ENCODE measurements around the gene GDF10. TPM values are rescaled to one million over a fixed set of nuclear protein-coding genes. Genes with fewer than 3 reads are reported as not detected.

GDF10 gene
- polyA plus RNA-seq, 1 experiment = not detected

DNA sequence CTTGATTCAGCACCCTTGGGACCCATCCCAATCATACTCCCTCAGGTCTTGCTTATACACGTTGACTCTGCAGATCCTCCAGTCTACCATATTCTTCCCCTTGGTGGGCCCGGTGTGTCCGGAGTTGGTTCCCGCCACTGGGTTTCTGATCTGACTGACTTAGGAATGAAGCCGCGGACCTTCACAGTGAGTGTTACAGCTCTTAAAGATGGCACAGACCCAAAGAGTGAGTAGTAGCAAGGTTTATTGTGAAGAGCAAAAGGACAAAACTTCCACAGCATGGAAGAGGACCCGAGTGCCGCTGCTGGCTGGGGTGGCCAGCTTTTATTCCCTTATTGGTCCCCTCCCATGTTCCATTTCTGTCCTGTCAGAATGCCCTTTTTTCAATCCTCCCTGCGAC is 5.9 kb upstream of the GDF10 start:
- TF ChIP-seq, protein P1, sequence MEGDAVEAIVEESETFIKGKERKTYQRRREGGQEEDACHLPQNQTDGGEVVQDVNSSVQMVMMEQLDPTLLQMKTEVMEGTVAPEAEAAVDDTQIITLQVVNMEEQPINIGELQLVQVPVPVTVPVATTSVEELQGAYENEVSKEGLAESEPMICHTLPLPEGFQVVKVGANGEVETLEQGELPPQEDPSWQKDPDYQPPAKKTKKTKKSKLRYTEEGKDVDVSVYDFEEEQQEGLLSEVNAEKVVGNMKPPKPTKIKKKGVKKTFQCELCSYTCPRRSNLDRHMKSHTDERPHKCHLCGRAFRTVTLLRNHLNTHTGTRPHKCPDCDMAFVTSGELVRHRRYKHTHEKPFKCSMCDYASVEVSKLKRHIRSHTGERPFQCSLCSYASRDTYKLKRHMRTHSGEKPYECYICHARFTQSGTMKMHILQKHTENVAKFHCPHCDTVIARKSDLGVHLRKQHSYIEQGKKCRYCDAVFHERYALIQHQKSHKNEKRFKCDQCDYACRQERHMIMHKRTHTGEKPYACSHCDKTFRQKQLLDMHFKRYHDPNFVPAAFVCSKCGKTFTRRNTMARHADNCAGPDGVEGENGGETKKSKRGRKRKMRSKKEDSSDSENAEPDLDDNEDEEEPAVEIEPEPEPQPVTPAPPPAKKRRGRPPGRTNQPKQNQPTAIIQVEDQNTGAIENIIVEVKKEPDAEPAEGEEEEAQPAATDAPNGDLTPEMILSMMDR (IDR thresholded peaks at IDR 0.05; ENCODE audit: insufficient read depth, low read depth, low read length) = no peak
- peaks cover 12% of the 10 kb centered on the region for H3K27me3 ChIP-seq (ENCODE audit: control insufficient read depth, insufficient read depth, low read length)
- POLR2A ChIA-PET = no interaction called here
- no peaks in the 10 kb centered on the region for H3K36me3 ChIP-seq (ENCODE audit: control insufficient read depth, insufficient read depth, low read length)
- DNase-seq (ENCODE audit: low read depth) = no peak
- CTCF ChIA-PET = no interaction called here
- H3K4me3 ChIP-seq (ENCODE audit: low read depth, low read length) = no peak overlapping the region

DNA sequence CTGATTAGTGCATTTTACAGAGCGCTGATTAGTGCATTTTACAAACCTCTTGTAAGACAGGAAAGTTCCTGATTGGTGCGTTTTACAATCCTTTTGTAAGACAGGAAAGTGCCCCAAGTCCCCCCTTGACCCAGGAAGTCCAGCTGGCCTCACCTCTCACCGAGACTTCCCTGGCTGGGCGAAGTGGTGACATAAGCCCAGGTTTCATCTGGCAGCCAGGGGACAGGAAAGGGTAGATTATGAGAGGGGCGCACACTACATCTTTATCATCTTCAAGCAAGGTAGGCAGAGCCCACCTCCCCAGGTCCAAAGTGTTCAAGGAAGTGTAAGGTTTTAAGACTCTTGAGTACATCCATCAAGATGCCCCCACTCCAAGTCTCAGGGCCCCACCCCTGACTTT is 5.5 kb upstream of the GDF10 start:
- CTCF ChIA-PET = no interaction called here

DNA sequence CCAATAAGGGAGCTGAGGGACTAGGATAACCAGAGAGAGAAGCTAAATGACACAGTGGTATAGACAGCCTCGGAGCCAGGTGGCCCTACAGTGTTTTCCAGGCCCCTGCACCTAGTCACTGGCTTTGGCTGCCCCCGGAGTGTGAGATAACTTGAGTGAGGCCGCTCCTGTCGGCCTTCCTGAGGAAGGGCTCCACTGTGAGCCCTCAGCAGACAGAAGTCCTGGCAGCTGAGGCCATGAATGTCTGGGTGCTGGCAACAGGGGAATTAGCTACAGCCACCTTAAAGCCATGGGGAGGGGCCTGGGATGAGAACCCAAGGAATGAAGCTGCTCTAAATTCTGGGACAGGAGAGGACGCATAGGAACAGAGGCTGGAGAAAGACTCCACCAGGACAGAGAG is 4.6 kb upstream of the GDF10 start:
- TF ChIP-seq, protein P1 (IDR thresholded peaks at IDR 0.05; ENCODE audit: insufficient read depth, low read depth, low read length) = no peak
- no peak for DNase-seq (ENCODE audit: low read depth)
- Histone ChIP-seq H3K36me3 (ENCODE audit: control insufficient read depth, insufficient read depth, low read length) (no peaks in the 10 kb centered on the region), H3K27me3 (ENCODE audit: control insufficient read depth, insufficient read depth, low read length) (peaks cover 18% of the 10 kb centered on the region), H3K4me3 (ENCODE audit: low read depth, low read length) (no peak overlapping the region)
- ChIA-PET CTCF (interaction anchor here (1.0 to 2.0 kb wide), 2 partner anchors 13 to 17 kb away, joined by 3 to 7 read pairs; no protein-coding TSS in a partner anchor), POLR2A (no interaction called here)

More for the DNA sequence above, 5.5 kb upstream of the GDF10 start:
- Histone ChIP-seq H3K4me3 (ENCODE audit: low read depth, low read length) (no peak overlapping the region), H3K36me3 (ENCODE audit: control insufficient read depth, insufficient read depth, low read length) (no peaks in the 10 kb centered on the region), H3K27me3 (ENCODE audit: control insufficient read depth, insufficient read depth, low read length) (peaks cover 16% of the 10 kb centered on the region)
- POLR2A ChIA-PET = no interaction called here
- DNase-seq (ENCODE audit: low read depth) = no peak
- TF ChIP-seq, protein P1 (IDR thresholded peaks at IDR 0.05; ENCODE audit: insufficient read depth, low read depth, low read length) = no peak

DNA sequence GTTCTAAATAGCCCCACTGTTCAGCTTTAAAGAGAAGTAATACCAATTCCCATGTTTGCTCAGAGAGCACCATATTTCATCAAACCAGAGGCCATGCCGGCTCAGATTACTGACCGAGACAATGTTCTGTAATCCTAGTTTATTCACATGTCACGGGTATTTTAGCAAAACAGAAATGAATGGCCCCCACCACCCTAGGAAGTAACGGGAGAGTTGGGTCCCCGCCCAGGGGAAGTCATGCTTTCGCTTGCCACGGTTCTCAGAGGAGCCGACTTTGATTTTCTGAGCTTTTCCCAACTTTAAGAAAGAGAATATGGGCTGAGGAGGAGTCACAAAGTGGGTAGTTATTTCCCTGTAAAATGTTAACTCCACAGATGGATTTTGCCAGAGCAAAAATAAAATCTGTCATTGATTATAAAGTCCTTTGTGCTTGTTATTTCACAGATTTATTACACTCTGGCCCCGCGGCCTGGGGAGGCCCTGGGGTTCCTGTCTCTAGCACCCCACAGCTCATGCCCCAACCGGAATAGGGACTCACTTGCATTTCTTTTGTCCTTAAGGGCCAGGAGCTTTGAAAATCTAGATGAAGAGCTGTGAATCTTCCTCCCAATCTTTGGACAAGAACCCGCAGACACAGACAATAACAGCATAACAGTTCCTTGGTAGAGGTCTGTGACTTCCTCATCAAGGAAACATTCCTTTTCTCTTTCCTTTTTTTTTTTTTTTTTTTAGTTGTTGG is 3.7 kb upstream of the GDF10 start:
- H3K36me3 ChIP-seq (ENCODE audit: control insufficient read depth, insufficient read depth, low read length) = no peaks in the 10 kb centered on the region
- POLR2A ChIA-PET = no interaction called here
- no peak overlapping the region for H3K4me3 ChIP-seq (ENCODE audit: low read depth, low read length)
- CTCF ChIA-PET = interaction anchor here (0.6 to 2.0 kb wide), 3 partner anchors 12 to 19 kb away, joined by 3 to 7 read pairs (median 3); no protein-coding TSS in a partner anchor
- TF ChIP-seq, protein P1 (IDR thresholded peaks at IDR 0.05; ENCODE audit: insufficient read depth, low read depth, low read length) = no peak
- H3K27me3 ChIP-seq (ENCODE audit: control insufficient read depth, insufficient read depth, low read length) = peaks cover 19% of the 10 kb centered on the region
- no peak for DNase-seq (ENCODE audit: low read depth)

DNA sequence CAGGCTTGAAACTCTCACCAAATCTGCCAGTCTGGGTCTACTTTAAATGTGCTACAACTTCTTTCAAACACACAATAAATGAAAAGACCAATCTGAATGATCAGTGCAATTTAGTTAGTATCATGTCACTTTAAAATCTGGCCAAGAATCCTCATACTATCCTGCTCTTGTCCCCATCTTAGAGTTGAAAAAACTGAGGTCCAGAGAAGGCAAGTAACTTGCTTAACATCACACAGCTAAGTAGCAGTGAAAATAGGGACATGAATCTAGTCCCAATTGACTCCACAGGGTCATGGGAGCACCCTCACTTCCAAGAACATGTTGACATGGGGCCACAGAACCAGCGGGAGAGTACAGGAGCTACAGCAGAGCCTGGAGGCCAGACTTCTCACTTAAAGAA is 3.1 kb upstream of the GDF10 start:
- Histone ChIP-seq H3K4me3 (ENCODE audit: low read depth, low read length) (no peak overlapping the region), H3K27me3 (ENCODE audit: control insufficient read depth, insufficient read depth, low read length) (peaks cover 22% of the 10 kb centered on the region), H3K36me3 (ENCODE audit: control insufficient read depth, insufficient read depth, low read length) (no peaks in the 10 kb centered on the region)
- TF ChIP-seq, protein P1 (IDR thresholded peaks at IDR 0.05; ENCODE audit: insufficient read depth, low read depth, low read length) = no peak
- DNase-seq (ENCODE audit: low read depth) = no peak
- ChIA-PET CTCF (interaction anchor here (2.0 kb wide), 1 partner anchor 16 kb away, joined by 7 read pairs; no protein-coding TSS in a partner anchor), POLR2A (no interaction called here)
